ENCODE results near the gene PMEPA1. TPM values are rescaled to one million over a fixed set of nuclear protein-coding genes. Genes with fewer than 3 reads are reported as not detected.
"Not testable (repeated sequence)": the region's sequence is repeated elsewhere in the genome, so short reads cannot be mapped to it uniquely, and the experiment has no call there.

The PMEPA1 gene
- total and polyA plus RNA-seq, 2 donors (not counting 3 experiments of a cell fraction or from before 2014, with no cell fraction given), result 31.6 to 33.2 TPM

DNA sequence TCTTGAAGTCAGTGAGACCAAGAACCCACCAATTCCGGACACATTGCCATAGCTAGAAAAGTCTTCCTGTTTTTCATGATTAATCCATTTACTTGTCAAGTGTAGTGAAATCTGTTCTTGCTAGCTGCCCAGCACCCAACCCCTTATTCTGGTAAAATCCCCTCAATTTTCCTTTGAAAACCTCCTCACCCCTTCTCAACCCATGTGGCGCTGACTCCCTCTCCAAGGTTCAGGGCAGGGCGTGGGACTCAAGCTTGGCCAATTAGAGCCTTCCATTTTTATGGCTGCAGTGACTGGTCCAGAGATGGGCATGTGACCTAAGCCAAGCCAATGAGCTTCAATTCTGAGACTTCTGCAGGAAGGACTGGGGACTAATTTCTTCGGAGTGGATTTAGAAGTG is 79.8 kb downstream of the PMEPA1 start:
- H2AFZ ChIP-seq (ENCODE audit: low read depth, low read length), result no peak overlapping the region
- no peak overlapping the region for H3K9ac ChIP-seq (replicated peaks; ENCODE audit: extremely low read depth, insufficient read depth, low read length)
- intact Hi-C loops (cut with micrococcal nuclease), result no loop called here
- H3K9me3 ChIP-seq (replicated peaks; ENCODE audit: control insufficient read depth, insufficient read depth, low read length), result no peaks in the 10 kb centered on the region
- no peak for FAIRE-seq
- no TSS peak for BruUV-seq (replicated peaks)
- ChIA-PET CTCF (interaction anchor here (1.5 kb wide), 1 partner anchor 10 kb away, joined by 4 read pairs; no protein-coding TSS in a partner anchor), POLR2A (no interaction called here)
- no peak for DNase-seq (ENCODE audit: low read depth, low spot score)
- H3K4me1 ChIP-seq (ENCODE audit: control insufficient read depth, extremely low read depth, insufficient read depth, low read length), result peaks cover 8% of the 10 kb centered on the region
- no peaks in the 10 kb centered on the region for H4K20me1 ChIP-seq (replicated peaks; ENCODE audit: control insufficient read depth, extremely low read depth, insufficient read depth, low read length)
- H3K36me3 ChIP-seq (ENCODE audit: control insufficient read depth in 2 of 2, extremely low read depth in 1 of 2, insufficient read depth in 2 of 2, low read length in 2 of 2), result no peaks in the 10 kb centered on the region
- no peaks in the 10 kb centered on the region for H3K9me1 ChIP-seq (replicated peaks; ENCODE audit: control insufficient read depth, extremely low read depth, insufficient read depth, low read length)
- H3K4me2 ChIP-seq (ENCODE audit: insufficient read depth, low read length), result no peak overlapping the region
- H3K27ac ChIP-seq (ENCODE audit: insufficient read depth, low read depth, low read length), result no peak overlapping the region
- dilution Hi-C loops (cut with MboI; ENCODE audit: extremely low pct_ligation_motif_present, low sequenced_read_pairs), result loop anchor here (25.0 kb wide), 1 partner anchor 457 kb away; no protein-coding TSS in a partner anchor
- peaks cover 12 to 16% of the 10 kb centered on the region in 2 experiments for H3K27me3 ChIP-seq (ENCODE audit: control insufficient read depth in 2 of 2, insufficient read depth in 2 of 2, low read length in 2 of 2)
- H3K79me2 ChIP-seq (ENCODE audit: control insufficient read depth, insufficient read depth, low read length), result no peaks in the 10 kb centered on the region
- no peak for TF ChIP-seq EZH2 (IDR thresholded peaks at IDR 0.05; ENCODE audit: borderline replicate concordance, low read depth, low read length, severe bottlenecking)
- TF ChIP-seq MAX (IDR thresholded peaks at IDR 0.05; ENCODE audit: insufficient read depth, insufficient read length), result no peak
- TF ChIP-seq CTCF (IDR thresholded peaks at IDR 0.05; ENCODE audit: extremely low read depth in 1 of 2, insufficient read depth in 1 of 2, low read depth in 1 of 2, low read length in 2 of 2), result no peak
- no peak for TF ChIP-seq JUN (IDR thresholded peaks at IDR 0.05; ENCODE audit: borderline replicate concordance, insufficient read depth, insufficient read length, low read depth)
- no peak for TF ChIP-seq FOS (IDR thresholded peaks at IDR 0.05; ENCODE audit: borderline replicate concordance, insufficient read depth, low read length)
- no peak for TF ChIP-seq GATA2 (IDR thresholded peaks at IDR 0.05; ENCODE audit: insufficient read depth, insufficient read length, low read depth, low read length)
- no peak for TF ChIP-seq POLR2A (IDR thresholded peaks at IDR 0.05; ENCODE audit: low read depth, low read length)
- TF ChIP-seq MYC (IDR thresholded peaks at IDR 0.05; ENCODE audit: low read depth, low read length), result no peak
- no peak for TF ChIP-seq POLR2AphosphoS5 (IDR thresholded peaks at IDR 0.05; ENCODE audit: insufficient read depth, low read depth, low read length)
- no peak overlapping the region for H3K4me3 ChIP-seq (replicated peaks in 1 of 3; ENCODE audit: insufficient read depth in 1 of 3, low read depth in 1 of 3, low read length in 3 of 3)

GRCh38 chr20:57629491-57629901 is 80.3 kb downstream of the PMEPA1 start:
- H3K36me3 ChIP-seq (ENCODE audit: control insufficient read depth in 2 of 2, extremely low read depth in 1 of 2, insufficient read depth in 2 of 2, low read length in 2 of 2); DNase-seq (ENCODE audit: low read depth, low spot score); POLR2A ChIA-PET; H3K9me3 ChIP-seq (replicated peaks; ENCODE audit: control insufficient read depth, insufficient read depth, low read length); H3K9me1 ChIP-seq (replicated peaks; ENCODE audit: control insufficient read depth, extremely low read depth, insufficient read depth, low read length); H3K4me3 ChIP-seq (replicated peaks in 1 of 3; ENCODE audit: insufficient read depth in 1 of 3, low read depth in 1 of 3, low read length in 3 of 3); FAIRE-seq; H3K79me2 ChIP-seq (ENCODE audit: control insufficient read depth, insufficient read depth, low read length); H3K4me1 ChIP-seq (ENCODE audit: control insufficient read depth, extremely low read depth, insufficient read depth, low read length); H3K27ac ChIP-seq (ENCODE audit: insufficient read depth, low read depth, low read length); H4K20me1 ChIP-seq (replicated peaks; ENCODE audit: control insufficient read depth, extremely low read depth, insufficient read depth, low read length); H3K9ac ChIP-seq (replicated peaks; ENCODE audit: extremely low read depth, insufficient read depth, low read length); BruUV-seq (replicated peaks); intact Hi-C loops (cut with micrococcal nuclease); H2AFZ ChIP-seq (ENCODE audit: low read depth, low read length); H3K4me2 ChIP-seq (ENCODE audit: insufficient read depth, low read length): not testable (repeated sequence)
- CTCF ChIA-PET, result interaction anchor here (1.5 kb wide), 1 partner anchor 11 kb away, joined by 4 read pairs; no protein-coding TSS in a partner anchor
- dilution Hi-C loops (cut with MboI; ENCODE audit: extremely low pct_ligation_motif_present, low sequenced_read_pairs), result loop anchor here (25.0 kb wide), 1 partner anchor 458 kb away; no protein-coding TSS in a partner anchor
- H3K27me3 ChIP-seq (ENCODE audit: control insufficient read depth in 2 of 2, insufficient read depth in 2 of 2, low read length in 2 of 2), result peaks cover 8 to 12% of the 10 kb centered on the region in 2 experiments

GRCh38 chr20:57628962-57629308 is 80.9 kb downstream of the PMEPA1 start:
- H3K9me1 ChIP-seq (replicated peaks; ENCODE audit: control insufficient read depth, extremely low read depth, insufficient read depth, low read length); FAIRE-seq; H3K27me3 ChIP-seq (ENCODE audit: control insufficient read depth in 2 of 2, insufficient read depth in 2 of 2, low read length in 2 of 2); H3K9me3 ChIP-seq (replicated peaks; ENCODE audit: control insufficient read depth, insufficient read depth, low read length); POLR2A ChIA-PET; H3K4me3 ChIP-seq (replicated peaks in 1 of 3; ENCODE audit: insufficient read depth in 1 of 3, low read depth in 1 of 3, low read length in 3 of 3); H3K4me1 ChIP-seq (ENCODE audit: control insufficient read depth, extremely low read depth, insufficient read depth, low read length); H3K27ac ChIP-seq (ENCODE audit: insufficient read depth, low read depth, low read length); H3K79me2 ChIP-seq (ENCODE audit: control insufficient read depth, insufficient read depth, low read length); H3K36me3 ChIP-seq (ENCODE audit: control insufficient read depth in 2 of 2, extremely low read depth in 1 of 2, insufficient read depth in 2 of 2, low read length in 2 of 2); H2AFZ ChIP-seq (ENCODE audit: low read depth, low read length); H3K9ac ChIP-seq (replicated peaks; ENCODE audit: extremely low read depth, insufficient read depth, low read length); H3K4me2 ChIP-seq (ENCODE audit: insufficient read depth, low read length); DNase-seq (ENCODE audit: low read depth, low spot score); BruUV-seq (replicated peaks); H4K20me1 ChIP-seq (replicated peaks; ENCODE audit: control insufficient read depth, extremely low read depth, insufficient read depth, low read length): not testable (repeated sequence)
- dilution Hi-C loops (cut with MboI; ENCODE audit: extremely low pct_ligation_motif_present, low sequenced_read_pairs), result loop anchor here (25.0 kb wide), 1 partner anchor 458 kb away; no protein-coding TSS in a partner anchor
- CTCF ChIA-PET, result interaction anchor here (0.7 to 1.0 kb wide), 2 partner anchors 35 to 468 kb away, joined by 3 read pairs; no protein-coding TSS in a partner anchor
- intact Hi-C loops (cut with micrococcal nuclease), result loop anchor here (1.0 kb wide), 3 partner anchors 69 to 445 kb away; no protein-coding TSS in a partner anchor

All from endothelial cell of umbilical vein (primary cell).